HCEC 1CT (cell line): ENCODE measurements around the gene TGM2.

Source experiments
- DNase-seq: peaks from one replicate; pipeline ENCODE4 v3.0.0-alpha.2; 2017

The TGM2 gene

DNA sequence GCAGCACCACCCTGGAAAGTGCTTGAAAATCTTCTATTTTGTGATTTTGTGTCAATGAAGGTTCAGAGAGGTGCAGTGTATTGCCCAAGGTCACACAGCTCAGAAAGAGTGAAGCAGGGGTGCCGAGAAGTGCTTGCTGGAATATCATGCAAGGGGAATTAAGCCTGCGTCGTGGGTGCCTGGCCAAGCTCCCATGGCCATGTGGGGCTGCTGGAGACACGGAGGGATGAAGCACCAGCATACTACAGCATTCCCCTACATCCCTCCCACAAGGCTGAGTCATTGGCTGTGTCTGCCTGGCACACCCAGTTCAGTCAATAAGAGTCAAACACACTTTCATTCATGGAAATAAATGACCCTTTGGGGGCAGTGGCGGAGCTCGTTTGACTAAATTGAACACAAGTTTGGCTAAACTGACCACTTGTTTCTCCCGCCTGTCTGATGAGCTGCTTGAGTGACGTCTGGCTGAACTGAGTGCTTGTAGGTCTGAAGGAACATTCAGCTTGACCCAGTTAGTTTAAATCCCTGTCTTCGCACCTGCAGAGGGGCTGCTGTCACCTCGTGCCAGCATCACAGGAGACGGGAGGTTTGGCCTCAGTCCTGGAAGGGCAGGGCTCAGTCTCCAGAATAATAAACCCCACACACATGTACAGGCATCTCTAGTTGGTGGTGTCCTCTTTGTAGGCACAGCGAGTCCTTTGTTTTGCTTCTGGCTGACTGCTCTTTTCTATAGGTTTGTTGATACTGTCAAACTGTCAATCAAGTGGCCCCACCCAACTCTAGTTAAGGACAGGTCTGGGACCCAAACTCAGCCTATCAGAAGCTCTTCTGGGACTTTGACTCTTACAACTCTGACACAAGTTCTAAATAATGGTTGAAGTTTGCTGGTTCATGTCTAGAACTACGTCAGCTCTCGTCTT lies 8.4 kb upstream of the TGM2 start:
- DNase-seq, result peak; percentile 92

DNA sequence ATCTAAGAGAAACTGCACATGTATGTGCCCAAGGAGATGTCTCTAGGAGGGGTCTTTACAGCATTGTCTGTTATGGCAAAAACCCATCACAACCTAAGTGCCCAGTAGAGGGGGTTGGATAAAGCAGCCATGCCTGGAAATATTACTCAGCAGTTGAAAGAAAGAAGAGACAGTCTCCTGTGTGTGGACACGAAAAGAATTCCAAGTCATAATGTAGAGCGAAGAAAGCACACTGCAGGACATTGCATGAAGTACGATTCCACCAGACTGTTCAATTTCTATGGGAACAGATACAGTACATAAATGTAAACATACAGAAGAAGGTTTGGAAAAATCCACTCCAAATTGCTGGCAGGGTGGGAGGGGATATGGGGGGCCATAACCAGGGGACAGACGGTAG lies 7.3 kb upstream of the TGM2 start:
- peak; percentile 42 for DNase-seq

DNA sequence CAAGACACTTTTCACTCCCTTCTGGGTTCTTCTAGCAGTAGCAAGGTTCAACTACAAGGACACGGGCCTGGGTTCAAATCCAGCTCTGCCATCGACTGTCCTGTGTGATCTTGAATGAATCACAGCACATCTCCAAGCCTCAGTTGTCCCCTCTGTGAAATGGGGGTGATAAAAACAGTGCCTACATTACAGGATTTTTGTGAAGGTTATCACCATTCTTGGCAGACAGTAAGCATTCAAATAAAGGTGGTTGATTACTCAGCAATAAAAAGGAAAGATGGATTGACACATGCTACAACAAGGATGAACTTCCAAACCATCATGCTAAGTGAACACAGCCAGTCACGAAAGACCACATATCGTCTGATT lies 6.6 kb upstream of the TGM2 start:
- DNase-seq, result no peak

DNA sequence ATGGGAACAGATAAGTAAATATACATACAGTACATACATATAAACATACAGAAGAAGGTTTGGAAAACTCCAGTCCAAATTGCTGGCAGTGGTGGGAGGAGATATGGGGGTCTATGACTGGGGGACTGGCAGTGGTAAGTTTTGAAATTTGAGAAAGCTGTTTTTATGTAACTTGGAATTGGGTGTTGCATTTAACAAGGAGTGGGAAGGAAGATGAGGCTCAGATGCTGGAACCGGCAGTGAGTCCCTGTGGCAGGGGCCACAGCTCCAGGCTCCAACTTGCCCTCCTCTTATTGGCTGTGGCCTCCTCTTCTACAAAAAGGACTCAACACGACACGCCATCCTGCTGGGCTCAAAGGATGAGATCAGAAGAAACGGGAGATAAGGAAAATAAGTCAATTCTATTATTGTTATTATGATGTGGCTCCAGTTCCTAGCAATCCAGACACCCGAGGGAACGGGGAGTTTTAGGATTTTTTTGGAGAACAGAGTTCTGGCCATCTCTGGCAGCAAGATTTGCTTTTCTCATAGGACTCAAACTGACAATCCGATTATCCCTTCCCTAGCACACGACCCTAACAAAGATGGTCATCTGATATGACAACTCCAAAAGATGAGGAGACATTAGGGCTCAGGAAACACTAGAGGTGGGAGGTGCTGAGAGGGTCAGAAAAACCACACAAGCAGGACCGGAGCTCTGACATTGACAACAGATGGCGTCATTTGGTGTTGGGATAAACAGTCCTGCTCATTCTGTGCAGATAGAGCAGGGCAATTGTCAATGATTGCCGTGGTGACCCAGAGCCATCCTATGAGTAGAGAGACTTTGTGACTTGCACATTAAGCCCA lies 6.0 kb upstream of the TGM2 start:
- no peak for DNase-seq

DNA sequence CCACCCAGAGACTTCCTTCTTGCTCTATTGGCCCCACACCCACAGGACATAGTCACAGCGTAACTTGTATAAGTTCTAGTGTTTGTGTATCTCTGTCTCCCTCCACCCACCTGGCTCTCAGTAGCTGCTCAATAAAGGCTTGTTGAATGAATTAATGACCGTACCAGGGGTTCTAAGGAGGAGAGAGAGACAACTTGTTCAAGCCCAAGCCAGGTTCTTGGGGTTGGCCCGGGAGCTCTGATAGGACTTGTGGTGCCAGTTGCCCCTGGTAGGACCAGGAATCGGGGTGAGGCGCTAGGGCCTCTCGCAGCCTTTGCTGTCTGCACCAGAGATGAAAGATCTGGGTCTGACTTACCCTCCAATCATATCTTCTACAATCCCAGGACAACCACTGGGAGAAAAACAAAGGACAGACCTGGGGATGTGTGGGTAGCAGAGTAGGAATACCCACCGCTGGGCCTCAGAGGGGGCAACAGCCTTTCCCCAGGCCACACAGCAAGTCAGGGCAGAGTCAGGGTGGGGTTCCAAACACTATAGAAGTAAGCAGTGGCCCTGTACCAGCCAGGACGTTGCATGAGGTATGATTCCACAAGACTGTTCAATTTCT lies 5.3 kb upstream of the TGM2 start:
- DNase-seq, result no peak

DNA sequence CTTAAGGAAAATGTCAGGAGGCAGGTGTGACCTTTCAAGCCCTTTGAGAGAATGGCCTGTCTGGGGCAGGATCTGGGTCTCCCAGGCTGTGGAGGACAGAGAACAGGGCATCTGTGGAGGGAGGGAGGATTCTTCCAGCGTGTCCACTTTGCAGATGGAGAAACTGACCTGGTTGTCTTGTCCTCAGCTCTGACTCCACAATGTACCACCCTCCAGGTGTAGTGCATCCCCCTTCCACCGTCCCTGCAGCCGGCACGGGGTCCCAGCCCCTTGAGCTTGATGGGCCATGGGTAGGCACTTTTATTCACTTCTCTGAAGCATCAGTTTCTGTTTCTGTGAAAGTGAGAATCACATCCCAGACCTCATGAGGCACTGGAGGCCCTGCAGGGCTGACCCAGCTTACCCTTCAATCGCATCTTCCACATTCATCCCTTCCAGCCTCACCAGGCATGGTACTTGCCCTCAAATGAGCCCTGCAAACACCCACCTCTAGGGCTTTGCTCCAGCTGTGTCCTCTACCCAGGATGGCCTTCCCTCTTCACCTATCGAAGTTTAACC lies 4.6 kb upstream of the TGM2 start:
- no peak for DNase-seq

DNA sequence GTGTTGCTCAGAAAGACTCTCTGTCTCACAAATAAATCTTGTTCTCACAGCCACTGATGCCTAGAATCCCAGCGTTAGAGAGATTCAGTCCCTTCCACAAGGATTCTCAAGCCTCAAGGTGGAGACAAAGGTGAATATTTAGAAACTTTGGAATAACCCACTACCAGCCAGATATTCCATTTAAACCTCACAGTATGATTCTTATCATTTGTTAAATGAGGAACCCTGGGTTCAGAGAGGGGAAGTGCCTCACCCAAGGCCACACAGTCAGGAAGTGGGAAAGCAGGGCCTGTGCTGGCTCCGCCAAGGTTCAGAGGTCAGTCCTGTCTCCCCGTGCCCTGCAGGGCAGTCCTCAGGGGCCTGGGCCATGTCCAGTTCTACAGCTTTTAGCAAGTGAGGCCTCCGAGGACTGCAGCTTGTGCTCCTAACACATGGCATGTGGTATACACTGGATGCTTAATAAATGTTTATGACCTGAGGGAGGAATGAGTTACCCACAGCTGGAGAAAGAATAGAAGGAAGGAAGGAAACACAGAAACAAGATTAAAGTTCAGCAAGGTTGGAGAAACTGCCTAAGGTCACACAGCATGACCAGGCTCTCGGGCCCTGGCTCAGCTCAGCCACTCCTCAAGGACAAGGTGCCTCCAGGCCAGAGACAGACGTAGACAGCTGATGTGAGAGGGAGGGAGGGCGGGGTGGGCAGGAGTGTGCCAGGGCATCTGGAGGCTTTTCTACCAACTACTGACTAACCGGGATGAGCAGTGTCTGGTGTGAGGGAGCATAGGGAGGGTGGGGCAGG lies 3.9 kb upstream of the TGM2 start:
- DNase-seq, result no peak

DNA sequence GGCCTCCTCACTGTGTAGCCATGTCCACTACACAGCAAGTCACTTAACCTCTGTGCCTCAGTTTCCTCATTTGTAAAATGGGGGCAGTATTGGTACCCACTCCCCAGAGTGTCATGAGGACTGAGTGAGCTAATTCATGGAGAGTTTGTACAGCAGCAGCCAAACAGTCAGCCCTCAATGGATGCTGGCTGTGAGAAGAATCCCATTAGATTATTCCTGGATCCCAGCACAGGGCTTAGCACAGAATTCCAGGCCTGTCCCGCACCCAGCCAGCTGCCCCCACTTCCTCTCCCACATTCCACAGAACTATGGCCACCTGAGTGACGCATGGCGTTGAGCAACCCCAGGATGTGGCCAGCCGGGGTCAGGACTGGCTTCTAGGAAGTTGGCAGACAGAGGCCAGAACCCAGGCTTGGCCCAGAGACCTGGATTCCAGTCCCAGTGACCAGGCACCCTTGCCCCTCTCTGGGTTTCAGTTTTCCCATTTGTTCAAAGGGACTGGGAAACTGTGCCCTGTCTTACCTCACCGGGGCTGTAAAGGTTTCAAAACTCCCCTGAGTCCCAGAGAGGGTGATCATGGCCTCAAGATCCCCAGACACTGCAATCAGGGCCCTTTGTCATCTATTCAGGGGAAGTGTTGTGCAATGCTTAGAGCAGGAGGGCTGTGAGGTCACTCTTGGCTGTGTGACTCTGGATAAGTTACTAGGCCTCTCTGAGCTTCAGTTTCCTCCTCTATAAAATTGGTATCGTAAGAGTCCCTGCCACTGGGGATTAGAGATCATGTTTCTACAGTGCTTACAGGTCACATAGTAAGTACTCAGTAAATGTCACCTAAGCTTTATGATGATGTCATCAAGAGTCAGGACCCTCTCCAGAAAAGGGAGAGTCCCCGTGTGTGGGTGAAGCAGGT lies 3.0 kb upstream of the TGM2 start:
- peak; percentile 96 for DNase-seq

DNA sequence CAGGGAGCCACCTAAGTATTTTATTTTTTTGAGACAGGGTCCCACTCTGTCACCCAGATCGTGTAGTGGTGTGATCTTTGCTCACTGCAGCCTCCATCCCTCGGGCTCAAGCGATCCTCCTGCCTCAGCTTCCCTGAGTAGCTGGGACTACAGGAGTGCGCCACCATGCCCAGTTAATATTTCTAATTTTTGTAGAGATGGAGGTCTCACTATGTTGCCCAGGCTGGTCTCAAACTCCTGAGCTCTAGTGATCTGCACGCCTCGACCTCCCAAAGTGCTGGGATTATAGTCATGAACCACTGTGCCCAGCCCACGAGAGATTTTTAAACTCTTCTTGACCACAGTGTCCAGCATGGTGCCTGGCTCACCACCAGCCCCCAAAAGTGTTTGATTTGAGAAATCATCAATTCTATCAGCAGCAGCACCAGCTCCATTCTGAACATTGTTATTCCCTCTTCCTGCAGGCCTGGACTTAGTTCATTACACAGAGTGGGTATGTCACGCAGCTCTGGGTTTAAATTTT lies 2.3 kb upstream of the TGM2 start:
- DNase-seq, result no peak

DNA sequence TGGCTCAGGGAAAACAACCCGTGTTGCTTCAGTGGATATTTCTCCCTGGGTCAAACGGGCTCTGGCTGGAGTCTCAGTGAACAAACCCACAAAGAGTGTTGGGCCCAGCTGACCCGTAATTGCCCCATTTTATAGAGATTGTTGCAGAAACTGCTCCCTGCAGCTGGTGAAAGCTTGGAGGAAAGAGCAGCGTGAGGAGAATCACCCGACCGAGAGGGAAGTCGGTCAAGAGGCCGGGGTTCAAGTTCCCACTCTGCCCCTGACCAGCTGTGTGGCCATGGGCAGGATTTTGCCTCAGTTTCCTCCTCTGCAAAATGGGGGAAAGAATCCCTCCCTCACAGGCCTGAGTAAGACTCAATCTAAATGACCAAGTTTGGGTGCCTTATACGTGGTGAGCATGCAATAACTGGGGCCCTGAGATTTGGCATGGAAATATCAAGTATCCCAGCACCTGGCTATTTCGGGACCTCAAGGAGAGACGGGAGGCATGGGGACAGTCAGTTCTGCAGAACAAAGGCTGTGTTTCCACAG lies 1.7 kb upstream of the TGM2 start:
- no peak for DNase-seq

DNA sequence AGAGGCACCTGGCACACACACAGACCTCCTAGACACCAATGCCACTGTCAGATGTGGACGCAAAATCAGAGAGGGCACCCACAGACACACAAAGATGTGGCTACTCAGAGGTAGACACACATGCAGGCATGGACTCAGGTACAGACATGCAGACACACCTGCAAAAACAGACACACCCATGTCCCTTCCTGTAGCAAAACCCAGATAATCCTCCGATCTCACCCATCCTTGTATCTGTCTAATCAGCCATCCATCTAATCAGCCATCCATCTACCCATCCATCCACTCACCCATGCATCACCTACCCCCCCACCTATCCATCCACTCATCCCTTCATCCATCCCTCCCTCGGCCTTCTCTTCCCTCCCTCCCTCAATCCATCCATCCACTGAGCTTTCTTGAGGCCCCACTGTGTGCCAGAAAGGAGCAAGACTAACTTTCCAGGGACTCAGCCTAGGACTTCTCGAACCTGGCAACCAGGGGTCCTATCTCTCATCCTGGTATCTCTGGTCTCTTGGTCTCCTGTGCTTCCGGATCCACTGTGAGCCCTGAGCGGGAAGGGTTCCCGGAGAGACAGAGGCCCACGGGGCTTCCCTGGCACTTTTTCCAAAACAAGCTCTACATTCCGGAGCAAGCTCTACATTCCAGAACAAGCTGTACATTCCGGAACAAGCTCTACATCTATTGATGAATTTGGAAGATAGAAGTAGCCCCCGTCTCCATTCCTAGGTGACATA lies 1.1 kb upstream of the TGM2 start:
- no peak for DNase-seq

DNA sequence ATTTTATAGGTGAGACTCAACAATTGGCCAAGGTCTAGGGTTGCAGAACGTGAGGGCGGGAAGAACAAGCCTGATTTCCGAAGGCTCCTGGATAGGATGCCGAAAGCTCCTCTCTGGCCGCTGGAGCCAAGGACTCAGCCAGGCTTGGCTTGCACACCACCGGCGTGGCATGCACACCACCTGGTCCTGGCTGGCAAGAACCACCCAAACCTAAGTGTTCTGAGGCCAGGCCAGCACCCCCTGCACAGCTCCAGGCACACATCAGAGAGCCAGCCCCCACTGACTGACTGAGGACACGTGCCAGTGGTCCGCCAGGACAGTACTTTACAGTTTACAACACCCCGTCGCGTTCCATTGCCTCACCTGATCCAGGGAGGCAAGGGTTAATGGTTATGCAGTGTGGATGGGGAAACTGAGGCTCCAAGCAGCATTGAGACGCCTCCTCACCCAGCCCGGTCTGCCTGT lies 414 bp downstream of the TGM2 start:
- no peak for DNase-seq

DNA sequence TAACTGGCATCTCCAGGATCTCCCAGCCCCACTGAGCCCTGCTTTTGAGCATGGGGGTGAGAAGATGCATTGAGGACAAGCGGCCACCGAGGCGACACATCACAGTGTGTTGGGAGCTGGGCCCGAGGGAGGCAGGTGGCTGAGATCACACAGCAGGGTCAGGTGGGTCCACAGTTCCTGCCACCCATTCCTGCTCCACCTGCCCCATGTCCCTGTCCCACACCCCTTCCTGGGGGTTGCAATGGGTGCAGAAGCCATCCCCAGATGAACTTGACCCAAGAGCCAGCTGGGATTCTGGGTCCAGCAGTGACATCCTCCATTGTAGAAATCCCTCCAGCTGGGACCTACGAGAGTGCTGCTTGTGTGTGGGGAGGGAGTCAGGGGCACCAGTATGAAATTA lies 1.0 kb downstream of the TGM2 start:
- no peak for DNase-seq

DNA sequence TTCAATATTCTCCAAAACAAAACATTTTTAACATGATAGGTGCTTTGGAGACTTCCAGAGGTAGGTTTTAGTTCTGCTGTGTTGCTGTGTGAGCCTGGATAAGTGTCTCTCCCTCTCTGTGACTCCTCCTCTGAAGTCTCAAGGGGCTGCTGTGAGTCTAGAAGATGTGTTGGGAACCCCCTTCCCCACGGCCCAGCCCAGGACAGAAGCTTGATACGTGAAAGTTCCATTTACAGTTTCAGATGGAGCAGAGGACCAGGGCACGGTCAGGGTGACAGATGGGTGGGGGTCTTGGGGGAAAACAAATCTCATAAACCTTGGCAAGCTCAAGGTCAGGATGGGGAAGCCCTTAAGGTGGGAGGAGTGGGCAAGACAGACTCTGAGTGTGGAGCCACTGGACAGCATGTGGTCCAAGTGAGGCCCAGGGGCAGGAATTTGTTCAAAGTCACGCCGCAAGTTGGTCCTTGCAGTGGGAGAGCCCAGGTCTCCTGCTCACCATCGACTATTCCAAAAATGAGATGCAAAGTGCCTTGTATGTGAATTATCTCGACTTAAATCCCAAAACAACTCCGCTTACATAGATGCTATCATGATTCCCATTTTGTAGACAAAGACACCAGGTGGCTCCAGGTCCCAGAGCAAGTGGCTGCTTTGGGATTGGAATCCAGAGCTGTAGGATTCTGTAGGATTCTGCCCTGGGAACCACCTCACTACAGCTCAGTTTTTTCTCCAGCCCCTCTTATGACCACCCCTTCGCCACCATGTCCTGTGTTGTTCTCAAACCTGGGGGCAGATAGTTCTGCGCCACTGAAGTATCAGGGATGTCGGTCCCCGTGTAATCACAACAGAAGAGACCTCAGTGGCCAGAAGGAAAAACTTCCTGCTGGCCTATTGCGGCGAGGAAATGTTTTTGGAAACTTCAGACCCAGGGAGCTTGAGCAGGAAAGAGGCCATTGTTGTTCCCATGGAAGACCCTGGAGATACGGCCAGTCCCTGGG lies 1.9 kb downstream of the TGM2 start:
- DNase-seq, result no peak

DNA sequence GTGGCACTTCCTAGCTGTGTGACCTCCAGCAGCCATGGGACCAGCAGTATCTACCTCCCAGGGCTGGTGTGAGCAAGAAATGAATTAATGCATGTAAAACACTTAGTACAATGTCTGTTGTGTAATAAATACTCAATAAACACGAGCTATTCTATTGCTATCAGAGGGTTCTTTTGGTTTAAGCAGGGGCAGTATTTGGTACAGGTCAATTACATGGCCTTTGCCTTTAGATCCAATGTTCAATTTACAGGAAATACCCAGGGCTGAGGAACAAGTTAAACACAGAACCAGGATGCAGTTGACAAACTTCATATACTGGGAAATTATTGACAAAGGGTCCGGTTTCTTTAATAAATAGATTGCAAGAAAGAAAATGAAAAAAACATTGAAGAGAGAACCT lies 2.9 kb downstream of the TGM2 start:
- no peak for DNase-seq

DNA sequence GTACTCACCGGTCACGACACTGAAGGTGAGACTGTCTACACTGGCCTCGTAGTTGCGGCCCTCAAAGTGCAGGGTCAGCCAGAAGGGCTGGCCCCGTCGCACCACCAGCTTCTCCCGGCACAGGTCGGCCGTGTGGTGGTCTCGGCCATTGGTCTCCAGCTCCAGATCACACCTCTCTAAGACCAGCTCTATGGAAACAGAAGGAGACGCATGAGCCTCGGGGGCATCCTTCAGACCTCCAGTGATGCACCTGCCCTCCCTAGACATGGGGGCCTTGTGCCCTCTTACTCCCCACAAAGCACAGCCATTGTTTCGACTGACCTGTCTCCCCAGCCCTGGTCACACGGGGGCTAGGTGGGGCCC lies 3.7 kb downstream of the TGM2 start:
- no peak for DNase-seq

DNA sequence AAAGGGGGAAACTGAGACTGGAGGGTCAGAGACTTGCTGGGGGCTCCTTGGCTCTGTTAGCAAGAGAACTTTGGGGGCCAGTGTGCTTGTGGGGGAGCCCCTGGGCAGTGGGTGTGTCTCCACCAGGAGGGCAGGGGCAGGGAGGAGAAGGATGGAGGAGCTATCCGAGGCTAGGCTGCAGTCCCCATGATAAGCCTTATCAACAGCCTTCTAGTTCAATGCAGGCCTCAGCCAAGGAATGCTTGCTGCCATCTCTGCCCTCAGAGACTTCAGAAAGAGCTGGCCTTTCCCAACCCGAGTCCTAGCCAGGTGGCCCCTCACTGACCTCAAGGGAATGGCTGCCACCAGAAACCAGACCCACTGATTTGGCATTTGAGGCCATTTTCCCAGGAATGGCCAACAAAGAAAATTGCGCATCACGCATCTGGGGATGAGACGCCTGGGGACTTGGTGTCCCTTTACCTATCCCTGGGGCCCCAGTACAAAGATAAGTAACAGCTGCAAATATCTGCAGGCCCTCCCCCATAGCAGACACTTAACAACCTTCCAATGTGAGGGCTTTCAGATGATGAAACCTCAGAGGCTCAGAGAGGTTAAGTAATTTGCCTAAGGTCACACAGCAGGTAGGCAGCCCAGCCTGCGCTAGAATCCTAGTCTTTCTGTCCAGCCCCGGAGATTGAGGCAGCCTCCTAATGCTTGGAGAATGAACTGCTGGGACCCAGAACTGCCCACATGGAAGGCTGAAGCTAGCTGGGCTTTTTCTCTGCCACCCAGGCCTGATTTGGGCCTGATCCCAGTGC lies 4.9 kb downstream of the TGM2 start:
- no peak for DNase-seq

DNA sequence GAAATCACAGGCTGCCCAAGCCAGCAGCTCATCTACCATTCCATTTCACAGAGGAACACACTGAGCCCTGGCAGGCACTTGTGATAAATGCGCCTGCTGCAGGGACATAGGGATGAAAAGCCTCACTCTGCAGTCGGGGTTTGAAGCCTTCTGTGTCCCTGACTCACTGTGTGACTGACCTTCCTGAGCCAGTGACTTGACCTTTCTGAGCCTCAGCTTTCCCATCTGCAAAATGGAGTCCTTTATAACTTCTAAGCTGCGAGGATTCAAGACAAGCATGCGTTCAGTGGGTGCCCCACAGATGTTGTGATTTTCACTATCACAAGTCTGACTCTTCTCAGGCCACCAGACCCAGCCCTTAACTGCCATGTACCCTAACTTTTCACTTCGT lies 5.5 kb downstream of the TGM2 start:
- no peak for DNase-seq
